Tibial nerve (tissue), 3 donors: Measurements from ENCODE around the gene PMM2.

ENCODE experiments used
- CTCF ChIP-seq, 5 experiments: fragments of 200-600 bp in 3 of 5; fragments of 450-650 bp in 2 of 5; sonication (generic) in 3 of 5; IDR thresholded peaks; one replicate each; pipeline ENCODE4 v1.5.1; 2016 to 2019; ENCODE audit warnings: antibody characterized with exemption in 5 of 5, mild to moderate bottlenecking in 3 of 5, moderate library complexity in 2 of 5
- POLR2A ChIP-seq, 2 donors: fragments of 450-650 bp; IDR thresholded peaks; one replicate each; pipeline ENCODE4 v1.6.1; 2017; ENCODE audit warnings: antibody characterized with exemption in 2 of 2, mild to moderate bottlenecking in 2 of 2, moderate library complexity in 2 of 2

GRCh38 chr16:8893976-8894690, 96.5 kb downstream of the PMM2 start:
- TF ChIP-seq CTCF (IDR thresholded peaks at IDR 0.05) (no peak), POLR2A (IDR thresholded peaks at IDR 0.05) (no peak)
